Measurements from ENCODE around the gene DGCR8. TPM values are rescaled to one million over a fixed set of nuclear protein-coding genes. Genes with fewer than 3 reads are reported as not detected.

DGCR8 gene
- polyA plus RNA-seq, 1 experiment: 21.3 TPM

- H3K36me3 ChIP-seq (ENCODE audit: control insufficient read depth, insufficient read depth, low read length): peaks cover 12% of the 10 kb centered on the region; the same call in 1 of the 2 replicates
- ChIA-PET CTCF (interaction anchor here (0.6 to 0.9 kb wide), 2 partner anchors 11 to 13 kb away, joined by 3 to 5 read pairs; no protein-coding TSS in a partner anchor), POLR2A (no interaction called here)
- no peak overlapping the region for H3K4me3 ChIP-seq (ENCODE audit: low read depth, low read length)
- no peak for DNase-seq (ENCODE audit: low read depth)
- H3K27me3 ChIP-seq (ENCODE audit: control insufficient read depth, insufficient read depth, low read length): no peaks in the 10 kb centered on the region
- no peak for TF ChIP-seq CTCF (IDR thresholded peaks at IDR 0.05; ENCODE audit: insufficient read depth, low read depth, low read length)
Observed at GRCh38 chr22:20043997-20044342, 36.1 kb upstream of the DGCR8 start.

- ChIA-PET POLR2A (no interaction called here), CTCF (interaction anchor here (0.6 to 0.9 kb wide), 2 partner anchors 10 to 12 kb away, joined by 3 to 5 read pairs; no protein-coding TSS in a partner anchor)
- no peak for TF ChIP-seq CTCF (IDR thresholded peaks at IDR 0.05; ENCODE audit: insufficient read depth, low read depth, low read length)
- Histone ChIP-seq H3K36me3 (ENCODE audit: control insufficient read depth, insufficient read depth, low read length) (peaks cover 12% of the 10 kb centered on the region; the same call in 1 of the 2 replicates), H3K4me3 (ENCODE audit: low read depth, low read length) (no peak overlapping the region), H3K27me3 (ENCODE audit: control insufficient read depth, insufficient read depth, low read length) (no peaks in the 10 kb centered on the region)
- DNase-seq (ENCODE audit: low read depth): no peak
Observed at GRCh38 chr22:20044495-20045151, 35.4 kb upstream of the DGCR8 start.

GRCh38 chr22:20046730-20047129 lies 33.3 kb upstream of the DGCR8 start:
- POLR2A ChIA-PET: no interaction called here
- no peak for TF ChIP-seq CTCF (IDR thresholded peaks at IDR 0.05; ENCODE audit: insufficient read depth, low read depth, low read length)
- H3K27me3 ChIP-seq (ENCODE audit: control insufficient read depth, insufficient read depth, low read length): no peaks in the 10 kb centered on the region
- no peak for DNase-seq (ENCODE audit: low read depth)
- H3K36me3 ChIP-seq (ENCODE audit: control insufficient read depth, insufficient read depth, low read length): peaks cover 11% of the 10 kb centered on the region; the same call in 1 of the 2 replicates
- CTCF ChIA-PET: no interaction called here
- no peak overlapping the region for H3K4me3 ChIP-seq (ENCODE audit: low read depth, low read length)

- Histone ChIP-seq H3K4me3 (ENCODE audit: low read depth, low read length) (no peak overlapping the region), H3K36me3 (ENCODE audit: control insufficient read depth, insufficient read depth, low read length) (peaks cover 20% of the 10 kb centered on the region), H3K27me3 (ENCODE audit: control insufficient read depth, insufficient read depth, low read length) (no peaks in the 10 kb centered on the region)
- CTCF ChIA-PET: no interaction called here
- TF ChIP-seq CTCF (IDR thresholded peaks at IDR 0.05; ENCODE audit: insufficient read depth, low read depth, low read length): no peak
- POLR2A ChIA-PET: no interaction called here
- no peak for DNase-seq (ENCODE audit: low read depth)
Observed at GRCh38 chr22:20051927-20052308, 28.1 kb upstream of the DGCR8 start.

GRCh38 chr22:20052309-20053259 lies 27.5 kb upstream of the DGCR8 start:
- Histone ChIP-seq H3K4me3 (ENCODE audit: low read depth, low read length) (no peak overlapping the region), H3K36me3 (ENCODE audit: control insufficient read depth, insufficient read depth, low read length) (peaks cover 18% of the 10 kb centered on the region), H3K27me3 (ENCODE audit: control insufficient read depth, insufficient read depth, low read length) (no peaks in the 10 kb centered on the region)
- POLR2A ChIA-PET: no interaction called here
- no peak for TF ChIP-seq CTCF (IDR thresholded peaks at IDR 0.05; ENCODE audit: insufficient read depth, low read depth, low read length)
- no peak for DNase-seq (ENCODE audit: low read depth)
- CTCF ChIA-PET: no interaction called here

Data from BJ (cell line).